Measurements from ENCODE around the gene NR2F2. TPM values are rescaled to one million over a fixed set of nuclear protein-coding genes. Genes with fewer than 3 reads are reported as not detected.

NR2F2 gene
- 12.8 TPM for total RNA-seq
- long read RNA-seq, full-length matches to known transcripts = 6 of 14 reads
- long read RNA-seq, partial matches to known transcripts = 6 of 14 reads
- long read RNA-seq, other reads (novel, unspliced or antisense) = 2 of 14 reads

- H3K4me3 ChIP-seq = peak within 1 kb of the TSS; percentile 88
- H3K27me3 ChIP-seq (ENCODE audit: low read depth) = peaks cover 72% of the 10 kb centered on the region
- peak within 1 kb of the TSS; percentile 96 for H3K27ac ChIP-seq (replicated peaks)
- H3K36me3 ChIP-seq = peaks cover 15% of the 10 kb centered on the region
- peaks cover 73% of the 10 kb centered on the region for H3K4me1 ChIP-seq
- H3K9me3 ChIP-seq (replicated peaks) = no peaks in the 10 kb centered on the region
- DNase-seq = peak; percentile 96
- intact Hi-C loops (cut with micrococcal nuclease) = no loop called here
- no peak for TF ChIP-seq CTCF (IDR thresholded peaks at IDR 0.05; ENCODE audit: borderline replicate concordance)
These were observed at the start of gene NR2F2 for GRCh38 chr15:96330450-96331143. TSS of gene NR2F2 (plus strand) at chr15:96330700. CDS start at chr15:96332106, 1,406 bp downstream.

DNA sequence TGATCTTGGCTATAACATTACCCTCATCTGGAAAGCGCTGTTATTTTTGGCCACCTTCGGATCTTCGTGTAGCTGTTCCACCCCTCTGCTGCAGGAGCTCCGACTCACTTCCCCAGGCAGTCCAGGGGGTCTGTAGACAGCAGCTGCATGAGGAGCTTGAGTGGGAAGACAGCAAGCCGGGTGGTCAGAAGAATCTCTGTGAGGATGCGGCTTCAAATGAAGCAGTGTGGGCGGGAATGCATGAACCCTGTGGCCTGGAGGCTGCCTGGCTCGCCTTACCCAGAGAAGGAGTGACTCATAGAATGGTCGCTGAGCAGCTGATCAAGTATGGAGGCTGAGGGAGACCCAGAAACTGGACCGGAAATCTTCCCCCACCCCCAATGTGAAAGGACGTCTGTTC, 45.2 kb upstream of the NR2F2 start:
- H3K27ac ChIP-seq (replicated peaks) = peak overlapping the region; percentile 41
- no peaks in the 10 kb centered on the region for H3K9me3 ChIP-seq (replicated peaks)
- H3K36me3 ChIP-seq = peaks cover 9% of the 10 kb centered on the region
- no peak for TF ChIP-seq CTCF (IDR thresholded peaks at IDR 0.05; ENCODE audit: borderline replicate concordance)
- intact Hi-C loops (cut with micrococcal nuclease) = no loop called here
- peaks cover 12% of the 10 kb centered on the region for H3K4me1 ChIP-seq
- no peaks in the 10 kb centered on the region for H3K27me3 ChIP-seq (ENCODE audit: low read depth)
- no peak for DNase-seq
- no peak overlapping the region for H3K4me3 ChIP-seq

GRCh38 chr15:96285729-96286254, 44.7 kb upstream of the NR2F2 start:
- peak; percentile 54 for DNase-seq
- TF ChIP-seq CTCF (IDR thresholded peaks at IDR 0.05; ENCODE audit: borderline replicate concordance) = no peak
- Histone ChIP-seq H3K9me3 (replicated peaks) (no peaks in the 10 kb centered on the region), H3K27me3 (ENCODE audit: low read depth) (no peaks in the 10 kb centered on the region), H3K27ac (replicated peaks) (peak overlapping the region; percentile 41), H3K4me1 (peaks cover 12% of the 10 kb centered on the region), H3K36me3 (peaks cover 9% of the 10 kb centered on the region), H3K4me3 (no peak overlapping the region)
- intact Hi-C loops (cut with micrococcal nuclease) = no loop called here

GRCh38 chr15:96290679-96291078, 39.8 kb upstream of the NR2F2 start:
- Histone ChIP-seq H3K4me1 (peaks cover 6% of the 10 kb centered on the region), H3K27ac (replicated peaks) (no peak overlapping the region), H3K9me3 (replicated peaks) (no peaks in the 10 kb centered on the region), H3K36me3 (no peaks in the 10 kb centered on the region), H3K4me3 (no peak overlapping the region), H3K27me3 (ENCODE audit: low read depth) (no peaks in the 10 kb centered on the region)
- intact Hi-C loops (cut with micrococcal nuclease) = no loop called here
- no peak for TF ChIP-seq CTCF (IDR thresholded peaks at IDR 0.05; ENCODE audit: borderline replicate concordance)
- no peak for DNase-seq

- Histone ChIP-seq H3K27ac (replicated peaks) (no peak overlapping the region), H3K4me1 (no peaks in the 10 kb centered on the region), H3K36me3 (no peaks in the 10 kb centered on the region), H3K4me3 (no peak overlapping the region), H3K9me3 (replicated peaks) (peaks cover 6% of the 10 kb centered on the region), H3K27me3 (ENCODE audit: low read depth) (no peaks in the 10 kb centered on the region)
- DNase-seq = no peak
- TF ChIP-seq CTCF (IDR thresholded peaks at IDR 0.05; ENCODE audit: borderline replicate concordance) = no peak
- intact Hi-C loops (cut with micrococcal nuclease) = no loop called here
These were observed 37.9 kb upstream of the NR2F2 start for GRCh38 chr15:96292635-96293034.

All from left ventricle myocardium inferior (tissue), 1 donor.